Endothelial cell (in vitro differentiated cells): Measurements from ENCODE around the gene SSC5D. TPM values are rescaled to one million over a fixed set of nuclear protein-coding genes. Genes with fewer than 3 reads are reported as not detected.
"Not testable (repeated sequence)": the region's sequence is repeated elsewhere in the genome, so short reads cannot be mapped to it uniquely, and the experiment has no call there.

Source experiments
- DNase-seq: peaks from one replicate; pipeline ENCODE4 v3.0.0; 2021; ENCODE audit warnings: low spot score
- H3K27ac Mint-ChIP-seq: one replicate; pipeline ENCODE4 v1.8.0; 2021; ENCODE audit warnings: mixed read lengths, inconsistent platforms; ENCODE audit not compliant: unreplicated experiment
- H3K27me3 Mint-ChIP-seq: one replicate; pipeline ENCODE4 v1.8.0; 2021; ENCODE audit warnings: mild to moderate bottlenecking, moderate library complexity, mixed read lengths, inconsistent platforms; ENCODE audit not compliant: unreplicated experiment
- H3K36me3 Mint-ChIP-seq: one replicate; pipeline ENCODE4 v1.8.0; 2021; ENCODE audit warnings: mild to moderate bottlenecking, low read depth, mixed read lengths, inconsistent platforms; ENCODE audit not compliant: unreplicated experiment
- H3K4me1 Mint-ChIP-seq: one replicate; pipeline ENCODE4 v1.8.0; 2021; ENCODE audit warnings: mild to moderate bottlenecking, mixed read lengths, inconsistent platforms; ENCODE audit not compliant: unreplicated experiment
- H3K4me3 Mint-ChIP-seq: one replicate; pipeline ENCODE4 v1.8.0; 2021; ENCODE audit warnings: mild to moderate bottlenecking, mixed read lengths, inconsistent platforms; ENCODE audit not compliant: unreplicated experiment
- H3K9me3 Mint-ChIP-seq: one replicate; pipeline ENCODE4 v1.8.0; 2021; ENCODE audit warnings: mixed read lengths, inconsistent platforms; ENCODE audit not compliant: unreplicated experiment
- CTCF ChIP-seq: fragments of 200-600 bp; sonication (generic); IDR thresholded peaks from one replicate; pipeline ENCODE4 v1.5.0; 2021; ENCODE audit warnings: antibody characterized with exemption; ENCODE audit not compliant: unreplicated experiment
- total RNA-seq: library from RNA; stranded (reverse); fragmentation: NEBNext Ultra II Directional; extraction: Animal tissue kit (Norgen Biotek cat#: 25700); gene quantifications from one replicate; pipeline ENCODE4 v1.2.1, GENCODE V29; 2021; ENCODE audit not compliant: unreplicated experiment

SSC5D gene
- total RNA-seq, 1 donor from 2014 or later: 0.95 TPM

DNA sequence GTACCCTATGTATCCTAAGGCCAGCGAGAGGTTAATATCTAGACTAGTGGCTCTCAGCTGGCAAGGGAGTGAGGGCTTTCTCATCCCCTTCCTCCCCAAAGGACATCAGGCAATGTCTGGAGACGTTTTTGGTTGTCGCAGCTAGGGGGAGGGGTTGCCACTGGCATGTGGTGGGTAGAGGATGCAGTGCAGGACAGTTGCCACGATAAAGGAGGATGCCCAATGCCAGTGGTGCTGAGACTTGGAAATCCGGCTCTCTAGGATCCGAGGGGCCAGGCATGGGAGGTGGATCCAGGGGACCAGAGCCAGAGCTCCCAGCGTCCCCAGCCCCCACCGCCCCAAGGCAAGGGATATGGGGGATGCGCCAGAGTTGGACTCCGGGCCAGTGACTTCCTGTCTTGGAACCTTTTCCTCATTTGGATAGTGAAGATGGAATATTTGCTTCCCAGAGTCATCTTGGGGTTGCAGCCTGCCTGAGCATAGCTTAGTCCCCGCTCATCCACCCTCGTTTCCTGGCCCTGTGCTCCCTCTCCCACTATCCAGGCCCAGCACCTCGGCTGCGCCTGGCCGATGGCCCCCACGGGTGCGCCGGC lies 4.9 kb downstream of the SSC5D start:
- H3K4me3 Mint-ChIP-seq: no peak overlapping the region
- no peak for DNase-seq
- no peaks in the 10 kb centered on the region for H3K4me1 Mint-ChIP-seq
- no peaks in the 10 kb centered on the region for H3K36me3 Mint-ChIP-seq
- H3K27ac Mint-ChIP-seq: no peak overlapping the region
- H3K9me3 Mint-ChIP-seq: no peaks in the 10 kb centered on the region
- no peak for TF ChIP-seq CTCF
- peaks cover 2% of the 10 kb centered on the region for H3K27me3 Mint-ChIP-seq

GRCh38 chr19:55493645-55494171 lies 5.5 kb downstream of the SSC5D start:
- Mint-ChIP-seq H3K36me3 (no peaks in the 10 kb centered on the region), H3K9me3 (no peaks in the 10 kb centered on the region), H3K27me3 (no peaks in the 10 kb centered on the region), H3K27ac (no peak overlapping the region), H3K4me1 (no peaks in the 10 kb centered on the region), H3K4me3 (no peak overlapping the region)
- DNase-seq: no peak
- TF ChIP-seq CTCF: no peak

GRCh38 chr19:55494172-55494761 lies 6.0 kb downstream of the SSC5D start:
- TF ChIP-seq CTCF: no peak
- no peaks in the 10 kb centered on the region for H3K9me3 Mint-ChIP-seq
- no peaks in the 10 kb centered on the region for H3K27me3 Mint-ChIP-seq
- H3K27ac Mint-ChIP-seq: no peak overlapping the region
- H3K4me1 Mint-ChIP-seq: no peaks in the 10 kb centered on the region
- peaks cover 1% of the 10 kb centered on the region for H3K36me3 Mint-ChIP-seq
- H3K4me3 Mint-ChIP-seq: no peak overlapping the region
- DNase-seq: no peak

DNA sequence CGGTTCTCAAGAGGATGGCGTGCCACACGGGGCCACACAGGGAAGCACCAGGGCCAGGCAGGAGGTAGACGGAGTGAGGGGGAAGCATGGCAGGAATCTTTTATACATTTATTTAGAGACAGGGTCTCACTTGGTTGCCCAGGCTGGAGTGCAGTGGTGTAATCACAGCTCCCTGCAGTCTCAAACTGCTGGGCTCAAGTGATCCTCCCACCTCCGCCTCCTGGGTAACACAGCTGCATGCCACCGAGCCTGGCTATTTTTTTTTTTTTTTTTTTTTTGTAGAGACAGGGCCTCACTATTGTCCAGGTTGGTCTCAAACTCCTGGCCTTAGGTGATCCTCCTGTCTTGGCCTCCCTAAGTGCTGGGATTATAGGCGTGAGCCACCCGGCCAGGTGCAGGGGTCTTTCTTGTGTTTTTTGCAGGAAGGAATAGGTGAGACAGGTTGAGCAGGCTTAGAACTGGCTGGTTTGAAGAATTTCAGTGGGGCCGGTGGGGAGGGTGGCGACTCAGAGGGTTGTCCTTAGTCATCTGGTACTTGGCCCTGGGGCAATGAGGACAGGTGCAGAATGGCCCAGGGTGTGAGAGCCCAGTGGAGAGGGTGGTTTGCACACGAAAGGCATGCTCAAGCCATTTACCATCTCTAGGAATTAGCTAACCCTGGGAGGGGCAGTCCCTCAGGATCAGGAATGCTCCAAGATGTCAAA lies 7.6 kb downstream of the SSC5D start:
- no peak overlapping the region for H3K27ac Mint-ChIP-seq
- peaks cover 2% of the 10 kb centered on the region for H3K27me3 Mint-ChIP-seq
- no peak for DNase-seq
- H3K9me3 Mint-ChIP-seq: no peaks in the 10 kb centered on the region
- peaks cover 5% of the 10 kb centered on the region for H3K36me3 Mint-ChIP-seq
- H3K4me1 Mint-ChIP-seq: no peaks in the 10 kb centered on the region
- no peak overlapping the region for H3K4me3 Mint-ChIP-seq
- no peak for TF ChIP-seq CTCF

GRCh38 chr19:55496820-55497219 lies 8.6 kb downstream of the SSC5D start:
- not testable (repeated sequence) for H3K9me3 Mint-ChIP-seq, H3K4me3 Mint-ChIP-seq, H3K36me3 Mint-ChIP-seq, H3K27me3 Mint-ChIP-seq, H3K4me1 Mint-ChIP-seq, DNase-seq, H3K27ac Mint-ChIP-seq
